ENCODE results near the gene IPO11.
"Not testable (repeated sequence)": the region's sequence is repeated elsewhere in the genome, so short reads cannot be mapped to it uniquely, and the experiment has no call there.

The IPO11 gene

DNA sequence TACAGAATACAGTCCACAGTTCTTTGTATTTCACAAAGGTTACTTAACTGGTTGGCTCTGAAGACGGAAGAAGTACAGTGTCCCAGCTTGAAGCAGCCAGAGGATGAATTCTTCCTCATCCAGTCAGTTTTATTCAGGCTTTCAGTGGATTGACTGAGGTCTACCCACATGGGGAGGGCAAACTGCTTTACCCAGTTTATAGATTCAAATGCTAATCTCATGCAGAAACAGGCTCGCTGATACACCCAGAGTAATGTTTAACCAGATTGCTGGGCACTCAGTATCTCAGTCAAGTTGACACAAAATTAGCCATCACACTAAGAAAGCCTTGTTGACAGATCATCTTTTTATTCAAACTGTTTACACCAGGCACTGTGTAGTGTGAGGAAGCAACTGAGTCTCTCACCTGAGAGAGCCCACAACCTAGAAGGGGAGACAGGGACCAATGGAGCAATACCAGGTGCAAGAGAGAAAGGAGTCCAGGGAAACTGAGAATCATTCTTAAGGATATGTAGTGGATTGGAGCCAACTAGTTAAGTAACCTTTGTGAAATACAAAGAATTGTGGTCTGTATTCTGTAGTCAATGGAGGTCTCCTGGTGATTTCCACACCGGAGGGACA, 181.9 kb downstream of the IPO11 start:
- in situ Hi-C loops (cut with MboI; ENCODE audit: low sequenced_read_pairs): no loop called here

DNA sequence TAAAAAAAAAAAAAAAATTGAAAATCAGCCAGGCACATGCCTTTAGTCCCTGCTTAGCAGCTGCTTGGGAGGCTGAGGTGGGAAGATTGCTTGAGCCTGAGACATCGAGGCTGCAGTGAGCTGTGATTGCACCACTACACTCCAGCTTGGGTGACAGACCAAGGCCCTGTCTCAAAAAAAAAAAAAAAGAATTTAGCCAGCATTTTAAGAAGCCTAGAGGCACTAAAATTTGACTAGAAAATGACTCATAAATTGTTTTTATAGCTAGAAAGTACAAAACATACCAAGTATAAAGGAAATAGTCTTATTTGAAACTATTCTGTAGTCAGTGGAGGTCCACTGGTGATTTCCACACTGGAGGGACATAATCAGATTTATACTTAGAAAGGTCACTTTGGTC, 183.5 kb downstream of the IPO11 start:
- in situ Hi-C loops (cut with MboI; ENCODE audit: low sequenced_read_pairs): no loop called here

DNA sequence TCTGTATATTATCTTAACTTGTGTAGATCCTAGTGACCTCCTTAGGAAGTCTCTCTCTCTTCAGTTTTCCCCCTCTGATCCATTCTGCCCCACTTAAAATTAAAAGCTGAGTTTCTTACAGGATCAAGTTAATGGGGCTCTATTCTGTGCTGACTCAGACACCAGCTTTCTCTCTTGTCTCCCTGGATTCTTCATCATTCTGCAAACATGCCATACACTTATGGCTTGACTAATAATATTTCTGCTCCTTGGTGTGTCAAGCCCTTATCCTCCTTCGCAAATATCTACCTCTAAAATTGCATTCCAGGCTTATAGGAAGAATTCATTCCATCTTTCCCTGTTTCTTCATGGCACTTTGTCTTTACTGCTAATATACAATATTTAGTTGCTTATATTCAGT, 184.1 kb downstream of the IPO11 start:
- in situ Hi-C loops (cut with MboI; ENCODE audit: low sequenced_read_pairs): no loop called here

DNA sequence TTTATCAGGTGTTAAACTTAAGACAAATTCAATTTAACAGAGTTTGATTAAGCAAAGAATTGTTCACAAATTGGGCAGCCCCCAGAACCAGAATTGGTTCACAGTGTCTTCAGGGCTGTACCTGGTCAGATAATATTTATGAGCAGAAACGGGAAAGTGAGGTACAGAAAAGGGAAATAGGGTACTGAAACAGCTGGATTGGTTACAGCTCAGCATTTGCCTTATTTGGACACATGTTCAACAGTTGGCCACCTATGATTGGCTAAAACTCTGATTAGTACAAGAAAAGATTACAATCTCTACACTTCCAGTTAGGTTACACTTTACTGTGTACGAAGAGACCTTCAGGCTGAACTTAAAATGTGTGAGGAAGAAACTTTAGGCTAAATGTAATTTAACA, 184.8 kb downstream of the IPO11 start:
- in situ Hi-C loops (cut with MboI; ENCODE audit: low sequenced_read_pairs): no loop called here

DNA sequence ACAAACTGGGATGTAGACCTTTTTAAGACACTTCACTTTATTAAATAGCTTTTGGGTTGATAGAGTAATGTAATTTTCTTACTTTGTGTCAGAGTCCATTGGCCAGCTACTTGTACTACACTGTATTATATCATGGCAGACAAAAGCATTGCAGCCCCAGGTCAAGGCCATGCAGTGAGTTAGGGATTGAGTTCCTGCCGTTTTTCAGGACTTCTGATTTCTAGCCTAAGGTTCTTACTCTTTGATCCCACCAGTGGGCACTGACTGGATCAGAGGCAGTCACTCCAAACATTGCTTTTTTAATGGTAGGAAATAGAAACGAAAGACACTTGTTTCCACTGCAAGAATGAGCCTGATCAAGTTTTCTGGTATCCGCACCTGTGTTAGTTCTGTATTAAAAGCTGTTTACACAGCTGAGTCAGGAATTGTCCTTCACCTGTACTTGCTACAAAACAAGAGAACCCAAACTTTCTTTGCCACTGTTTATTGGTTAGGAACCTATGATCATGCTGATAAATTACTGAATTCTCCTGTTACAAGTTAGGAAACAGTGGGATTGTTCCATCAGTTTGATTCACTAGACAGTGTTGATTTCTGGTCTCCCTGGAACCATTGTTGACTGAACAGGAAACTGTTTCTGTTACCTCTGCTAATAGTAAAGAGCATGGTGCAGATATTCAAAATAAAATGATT, 188.1 kb downstream of the IPO11 start:
- in situ Hi-C loops (cut with MboI; ENCODE audit: low sequenced_read_pairs): no loop called here

DNA sequence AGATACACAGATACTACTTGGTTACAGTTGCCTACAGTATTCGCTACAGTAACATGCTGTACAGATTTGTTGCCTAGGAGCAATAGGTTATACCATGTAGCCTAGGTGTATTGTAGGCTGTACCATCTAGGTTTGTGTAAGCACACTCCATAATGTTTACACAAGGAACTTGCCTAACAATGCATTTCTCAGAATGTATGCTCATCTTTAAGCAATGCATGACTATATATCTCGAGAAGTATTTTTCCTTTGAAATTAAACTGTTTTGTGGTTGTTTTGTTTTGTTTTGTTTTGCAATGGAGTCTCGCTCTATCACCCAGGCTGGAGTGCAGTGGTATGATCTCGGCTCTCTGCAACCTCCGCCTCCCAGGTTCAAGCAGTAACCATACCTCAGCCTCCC, 191.4 kb downstream of the IPO11 start:
- in situ Hi-C loops (cut with MboI; ENCODE audit: low sequenced_read_pairs): no loop called here

DNA sequence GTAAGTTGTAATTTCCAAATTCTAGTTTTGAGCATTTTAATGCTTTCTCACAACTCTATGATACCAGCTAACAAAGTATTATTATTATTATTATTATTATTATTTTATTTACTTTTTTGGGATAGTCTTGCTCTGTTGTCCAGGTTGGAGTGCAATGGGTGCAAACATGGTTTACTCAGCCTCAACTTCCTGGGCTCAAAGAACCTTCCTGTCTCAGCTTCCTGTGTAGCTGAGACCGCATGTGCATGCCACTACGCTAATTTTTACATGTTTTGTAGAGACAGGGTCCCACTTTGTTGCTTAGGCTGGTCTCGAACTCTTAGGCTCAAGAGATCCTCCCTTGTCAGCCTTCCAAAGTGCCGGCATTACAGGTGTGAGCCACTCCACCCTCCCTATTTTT, 193.1 kb downstream of the IPO11 start:
- in situ Hi-C loops (cut with MboI; ENCODE audit: low sequenced_read_pairs): no loop called here

DNA sequence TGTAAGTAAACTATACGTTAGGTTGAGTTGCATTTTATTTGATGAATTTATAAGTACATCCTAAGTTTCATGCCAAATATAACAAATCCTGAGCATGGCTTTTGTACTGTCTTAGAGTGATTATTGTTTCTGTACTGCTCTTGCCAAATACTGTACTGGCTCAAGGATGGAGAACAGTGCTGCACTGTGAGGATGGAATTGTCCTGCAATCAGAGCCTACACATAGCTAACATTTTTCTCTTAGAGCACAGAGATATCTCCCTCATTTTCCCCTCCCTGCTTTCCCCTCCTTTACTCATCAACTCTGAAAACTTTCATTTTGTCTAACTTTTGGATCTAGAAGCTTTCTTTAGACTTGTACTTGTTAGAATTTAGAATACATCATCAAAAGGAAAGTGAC, 194.3 kb downstream of the IPO11 start:
- in situ Hi-C loops (cut with MboI; ENCODE audit: low sequenced_read_pairs): no loop called here

DNA sequence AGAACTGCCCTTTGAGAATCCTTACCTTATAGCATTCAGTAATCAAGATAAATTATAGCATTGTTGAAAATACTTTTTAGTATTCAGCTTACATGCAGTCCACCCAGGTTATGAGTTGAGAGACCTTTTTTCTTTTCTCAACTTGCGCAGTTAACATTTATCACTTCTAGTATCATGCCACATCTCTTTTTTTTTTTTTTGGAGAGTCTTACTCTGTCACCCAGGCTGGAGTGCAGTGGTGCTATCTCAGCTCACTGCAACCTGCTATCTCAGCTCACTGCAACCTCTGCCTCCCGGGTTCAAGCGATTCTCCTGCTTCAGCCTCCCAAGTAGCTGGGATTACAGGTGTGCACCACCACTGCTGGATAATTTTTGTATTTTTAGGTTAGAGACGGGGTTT, 195.1 kb downstream of the IPO11 start:
- in situ Hi-C loops (cut with MboI; ENCODE audit: low sequenced_read_pairs): no loop called here

DNA sequence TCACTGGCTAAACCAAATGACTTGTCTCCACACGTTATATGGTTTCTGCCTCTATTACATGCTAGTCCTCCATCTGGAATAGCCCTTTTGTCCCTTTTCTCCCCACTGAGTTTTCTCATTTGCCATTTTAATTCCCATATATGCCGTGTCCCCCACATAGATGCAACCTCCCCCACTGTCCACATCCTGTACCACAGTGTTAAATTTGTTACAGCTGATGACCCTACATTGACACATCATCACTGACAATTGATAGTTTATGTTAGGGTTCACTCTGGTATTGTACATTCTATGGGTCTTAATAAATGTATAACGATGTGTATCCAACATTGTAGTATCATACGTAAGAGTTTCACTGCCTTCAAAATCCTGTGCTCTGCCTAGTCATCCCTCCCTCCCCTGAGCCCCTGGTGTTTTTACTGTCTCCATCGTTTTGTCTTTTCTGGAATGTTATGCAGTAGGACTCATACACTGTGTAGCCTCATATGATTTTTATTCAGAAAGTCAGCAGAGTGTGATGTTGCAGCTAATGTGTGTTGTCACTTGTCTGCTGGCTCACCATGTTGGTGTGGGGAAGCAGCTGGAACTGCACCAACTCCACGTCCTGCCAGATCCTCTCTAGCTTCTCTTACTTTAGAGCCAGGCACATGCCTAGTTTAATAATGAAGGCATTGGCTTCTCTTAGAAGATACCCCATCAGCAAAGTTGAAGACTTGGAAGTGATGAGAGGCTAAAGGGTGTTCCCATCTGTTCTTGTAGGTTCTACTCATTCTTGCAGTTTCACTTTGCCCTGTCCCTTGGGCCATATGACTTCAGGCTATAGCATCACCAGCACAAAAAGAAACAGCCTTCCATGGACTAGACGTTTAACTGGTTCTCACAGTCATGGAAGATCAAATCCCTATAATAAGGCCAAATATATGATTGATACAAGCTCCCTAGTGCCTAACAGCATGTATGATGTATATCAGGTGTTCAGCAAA, 196.3 kb downstream of the IPO11 start:
- in situ Hi-C loops (cut with MboI; ENCODE audit: low sequenced_read_pairs): no loop called here

DNA sequence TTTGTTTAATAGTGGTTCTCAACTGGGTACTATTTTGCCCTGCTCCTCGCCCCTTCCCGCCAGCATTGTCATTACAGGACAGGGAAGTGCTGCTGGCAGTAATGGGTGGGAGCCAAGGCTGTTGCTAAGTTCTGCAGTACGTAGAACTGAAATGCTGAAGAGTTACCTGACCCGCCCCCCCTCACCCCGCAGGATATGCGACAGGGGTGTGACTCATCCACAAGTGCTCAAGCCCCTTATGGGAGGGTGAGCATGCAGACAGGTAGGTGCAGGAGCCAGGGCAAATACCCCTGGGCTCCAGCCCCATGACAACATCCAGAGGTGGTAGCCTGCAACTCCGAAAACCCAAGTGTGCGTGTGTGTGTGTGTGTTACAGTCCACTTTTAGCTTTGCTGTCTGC, 201.8 kb downstream of the IPO11 start:
- in situ Hi-C loops (cut with MboI; ENCODE audit: low sequenced_read_pairs): no loop called here

DNA sequence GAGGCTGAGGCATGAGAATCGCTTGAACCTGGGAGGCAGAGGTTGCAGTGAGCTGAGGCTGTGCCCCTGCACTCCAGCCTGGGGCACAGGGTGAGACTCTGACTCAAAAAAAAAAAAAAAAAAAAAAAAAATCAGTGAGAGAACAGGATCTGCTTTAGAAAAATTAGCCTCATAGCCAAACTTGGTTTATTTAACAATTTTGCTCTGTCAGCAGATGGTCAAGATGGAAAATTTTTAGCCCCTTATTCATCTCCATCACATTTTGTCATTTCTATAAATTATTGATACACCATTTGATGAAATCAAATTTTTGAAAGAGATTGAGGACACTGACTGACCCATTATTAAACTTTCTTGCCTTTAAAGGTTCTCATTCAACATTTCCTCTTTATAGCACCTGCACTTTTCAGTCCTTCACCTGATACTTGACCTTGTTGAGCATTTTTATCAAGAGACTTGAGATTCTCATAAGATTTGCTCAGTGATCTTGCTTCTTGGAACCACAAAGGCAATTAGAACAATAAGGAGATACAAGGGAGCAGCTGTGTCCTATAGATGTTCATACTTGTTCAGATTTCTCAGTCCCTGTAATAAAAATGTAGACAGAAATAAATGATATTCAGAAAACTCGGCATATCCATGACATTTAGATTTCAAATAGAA, 204.2 kb downstream of the IPO11 start:
- in situ Hi-C loops (cut with MboI; ENCODE audit: low sequenced_read_pairs): no loop called here

DNA sequence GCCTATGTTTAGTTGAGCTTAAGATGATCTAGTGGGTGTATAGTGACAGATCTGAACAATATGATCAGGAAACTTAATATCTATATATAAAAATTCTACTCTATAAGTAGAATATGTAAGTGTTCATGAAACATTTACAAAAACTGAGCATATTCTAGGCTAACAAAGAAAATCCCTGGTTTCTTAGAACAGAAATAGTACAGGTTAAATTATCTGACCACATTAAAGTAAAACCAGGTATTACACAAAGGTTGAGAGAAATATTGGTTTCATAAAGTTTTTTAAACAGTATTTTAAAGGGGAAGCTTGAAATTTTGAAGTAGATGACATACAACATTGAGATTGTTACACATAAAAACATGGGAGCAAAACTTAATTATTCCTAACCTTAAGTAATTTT, 205.4 kb downstream of the IPO11 start:
- in situ Hi-C loops (cut with MboI; ENCODE audit: low sequenced_read_pairs): no loop called here

DNA sequence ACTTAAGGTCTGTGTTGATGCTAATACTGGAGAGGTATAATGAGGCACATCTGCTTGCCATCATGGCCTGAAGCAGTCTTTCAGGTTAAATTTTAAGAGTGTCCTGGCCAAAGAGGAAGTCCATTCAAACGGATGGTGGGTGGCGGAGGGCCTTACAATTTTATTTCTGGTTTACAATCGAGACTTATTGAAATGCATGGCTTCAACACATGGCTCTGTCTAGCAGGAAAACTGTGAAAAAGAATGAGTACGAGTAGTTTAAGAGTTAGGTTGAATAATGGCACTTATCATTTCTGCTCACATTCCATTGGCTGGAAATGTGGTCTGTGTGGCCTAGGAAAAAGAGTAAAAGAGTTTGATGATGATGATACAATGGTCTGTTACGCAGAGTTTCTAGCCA, 208.2 kb downstream of the IPO11 start:
- in situ Hi-C loops (cut with MboI; ENCODE audit: low sequenced_read_pairs): no loop called here

DNA sequence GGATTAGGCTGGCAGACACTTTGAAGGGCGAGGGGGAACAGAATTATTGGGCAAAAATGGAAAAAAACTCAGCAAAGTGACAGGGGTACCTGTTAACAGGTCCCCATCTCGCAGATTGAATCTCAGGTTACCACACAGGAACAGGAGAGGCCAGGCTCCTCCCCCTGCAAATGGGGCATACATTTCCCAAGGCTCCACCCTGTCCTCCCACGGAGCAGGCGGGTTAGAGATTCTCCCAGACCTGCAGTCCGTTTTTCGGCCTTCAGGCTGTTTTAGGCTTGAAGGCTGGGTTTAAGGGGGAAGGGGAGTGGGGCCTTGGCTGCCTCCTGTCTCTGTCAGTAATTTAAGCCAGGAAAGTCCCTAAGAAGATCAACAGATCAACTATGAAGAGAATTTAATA, 208.7 kb downstream of the IPO11 start:
- in situ Hi-C loops (cut with MboI; ENCODE audit: low sequenced_read_pairs): no loop called here

DNA sequence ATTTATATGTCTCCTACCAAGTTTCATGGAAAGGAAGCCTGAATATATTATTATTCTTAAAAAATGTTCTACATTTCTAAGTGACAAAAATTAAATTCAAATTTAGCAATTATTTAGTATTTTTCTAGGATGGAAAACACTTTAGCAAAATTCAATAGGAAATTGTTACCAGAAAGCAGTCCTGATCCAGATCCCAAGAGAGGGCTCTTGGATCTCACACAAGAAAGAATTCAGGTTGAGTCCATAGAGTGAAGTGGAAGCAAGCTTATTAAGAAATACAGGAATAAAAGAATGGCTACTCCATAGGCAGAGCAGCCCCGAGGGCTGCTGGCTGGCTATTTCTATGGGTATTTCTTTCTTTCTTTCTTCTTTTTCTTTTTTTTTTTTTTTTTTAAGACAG, 210.7 kb downstream of the IPO11 start:
- in situ Hi-C loops (cut with MboI; ENCODE audit: low sequenced_read_pairs): no loop called here

DNA sequence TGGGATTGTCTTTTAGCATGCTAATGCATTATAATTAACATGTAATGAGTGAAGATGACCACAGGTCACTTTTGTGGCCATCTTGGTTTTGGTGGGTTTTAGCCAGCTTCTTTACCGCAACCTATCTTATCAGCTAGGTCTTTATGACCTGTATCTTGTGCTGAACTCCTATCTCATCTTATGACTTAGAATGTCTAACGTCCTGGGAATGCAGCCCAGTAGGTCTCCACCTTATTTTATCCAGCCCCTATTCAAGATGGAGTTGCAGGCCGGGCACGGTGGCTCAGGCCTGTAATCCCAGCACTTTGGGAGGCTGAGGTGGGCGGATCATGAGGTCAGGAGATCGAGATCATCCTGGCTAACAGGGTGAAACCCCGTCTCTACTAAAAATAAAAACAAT, 211.9 kb downstream of the IPO11 start:
- in situ Hi-C loops (cut with MboI; ENCODE audit: low sequenced_read_pairs): not testable (repeated sequence)

DNA sequence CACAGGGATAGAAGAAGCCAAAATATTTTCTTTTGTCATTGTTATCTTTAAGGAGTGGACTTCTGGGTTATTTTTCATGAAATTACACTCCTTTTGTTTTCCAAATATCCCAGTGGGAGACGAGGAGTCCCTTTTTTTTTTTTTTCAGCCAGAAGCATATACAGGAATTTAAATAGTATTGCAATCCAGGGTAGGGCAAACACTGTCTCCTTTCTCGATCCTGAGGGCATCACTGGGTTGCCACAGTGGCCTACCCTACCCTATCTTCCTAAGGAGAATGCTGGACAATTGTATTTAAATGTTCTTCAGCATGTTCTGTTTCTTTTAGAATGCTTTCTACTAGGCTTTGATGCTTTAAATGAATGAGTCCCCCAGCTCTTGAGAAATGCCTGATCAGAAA, 214.0 kb downstream of the IPO11 start:
- in situ Hi-C loops (cut with MboI; ENCODE audit: low sequenced_read_pairs): no loop called here

DNA sequence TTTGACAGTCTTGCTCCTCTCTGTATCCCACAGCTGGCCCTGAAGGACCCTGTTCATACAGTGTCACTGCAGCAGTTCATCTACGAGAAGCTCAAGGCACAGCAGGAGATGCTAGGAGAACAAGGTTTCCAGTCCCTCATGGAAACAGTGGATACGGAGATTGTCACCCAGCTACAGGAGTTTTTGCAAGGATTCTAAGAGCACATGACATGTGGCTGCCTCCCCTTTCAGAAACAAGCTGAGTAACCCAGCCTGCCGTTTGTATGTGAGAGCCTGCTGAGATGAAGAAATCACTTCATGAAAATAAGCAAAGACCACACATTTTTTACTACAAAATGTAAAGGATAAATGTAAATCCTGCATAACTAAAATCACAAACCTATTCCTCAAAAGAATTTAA, 214.6 kb downstream of the IPO11 start:
- in situ Hi-C loops (cut with MboI; ENCODE audit: low sequenced_read_pairs): no loop called here

DNA sequence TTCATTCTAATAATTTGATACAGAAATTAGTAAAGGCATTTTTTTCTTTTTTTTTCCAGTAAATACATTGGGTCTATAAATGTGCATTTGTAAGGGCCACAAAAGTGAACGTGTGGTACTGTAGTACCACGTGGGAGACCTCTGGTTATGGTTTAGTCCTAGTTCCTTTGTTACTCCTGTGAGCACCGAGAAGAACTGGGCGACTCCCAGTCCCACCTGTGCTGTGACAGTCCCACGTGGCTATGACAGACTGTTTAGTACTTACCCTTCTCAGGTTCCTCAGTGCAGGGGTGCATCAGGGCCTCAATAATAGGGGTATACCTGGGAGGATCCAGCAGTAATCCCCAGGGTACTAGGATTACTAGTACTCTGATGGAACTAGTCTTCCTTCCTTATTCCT, 215.3 kb downstream of the IPO11 start:
- in situ Hi-C loops (cut with MboI; ENCODE audit: low sequenced_read_pairs): no loop called here

DNA sequence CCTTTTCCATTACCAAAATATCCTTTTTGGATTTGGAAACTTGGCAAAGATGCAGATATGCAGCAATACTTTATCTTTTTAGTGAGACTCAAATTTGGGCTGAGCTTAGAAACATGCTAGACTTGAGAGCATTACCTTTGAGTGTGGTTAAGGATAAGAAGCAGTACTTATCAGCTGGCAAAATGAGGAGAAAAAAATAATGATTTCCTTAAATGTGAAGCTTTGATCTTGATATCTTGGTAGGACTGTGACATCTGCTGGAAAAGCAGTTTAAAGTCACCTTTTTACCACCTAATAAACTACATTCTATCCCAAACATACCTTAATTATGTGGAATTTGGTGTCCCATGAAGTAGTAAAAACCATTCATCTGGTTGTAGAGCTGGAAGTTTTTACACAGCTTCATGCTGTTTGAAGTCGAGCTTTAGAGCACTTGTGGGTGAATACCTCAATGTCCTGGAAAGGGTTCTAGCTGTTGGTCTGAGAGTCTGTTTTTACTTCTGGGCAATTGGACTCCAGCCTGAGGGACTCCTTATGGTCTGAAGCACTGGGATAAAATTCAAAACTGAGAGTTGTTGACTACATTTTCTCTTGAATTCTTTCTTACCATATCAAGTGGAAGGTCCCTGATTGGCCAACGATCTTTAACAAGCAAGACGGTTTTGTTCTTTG, 219.5 kb downstream of the IPO11 start:
- in situ Hi-C loops (cut with MboI; ENCODE audit: low sequenced_read_pairs): no loop called here
